NT2/D1 (cell line): ENCODE results near the gene ITPKB.

Source experiments
- DNase-seq: peaks from one replicate; pipeline ENCODE4 v3.0.0-alpha.2; 2011; ENCODE audit warnings: low read depth, low spot score
- H3K27me3 ChIP-seq: 2 replicates; pipeline ENCODE4 v1.6.0; 2011; ENCODE audit warnings: mild to moderate bottlenecking; ENCODE audit not compliant: insufficient read length, insufficient read depth
- H3K36me3 ChIP-seq: 2 replicates; pipeline ENCODE4 v1.6.1; 2011; ENCODE audit warnings: mild to moderate bottlenecking, low read length, mixed read lengths; ENCODE audit not compliant: insufficient read depth, insufficient read length
- H3K4me1 ChIP-seq: 2 replicates; pipeline ENCODE4 v1.5.1; 2011; ENCODE audit not compliant: insufficient read depth, insufficient read length
- H3K4me3 ChIP-seq: 2 replicates; pipeline ENCODE4 v1.5.1; 2011; ENCODE audit warnings: low read depth; ENCODE audit not compliant: insufficient read length
- H3K9ac ChIP-seq: 2 replicates; pipeline ENCODE4 v1.6.0; 2011; ENCODE audit warnings: low read depth; ENCODE audit not compliant: insufficient read length
- H3K9me3 ChIP-seq: 2 replicates; pipeline ENCODE4 v1.5.1; 2011; ENCODE audit warnings: mild to moderate bottlenecking, low read length; ENCODE audit not compliant: insufficient read depth
- SUZ12 ChIP-seq: IDR thresholded peaks from 2 replicates; pipeline ENCODE4 v1.6.1; 2011; ENCODE audit not compliant: insufficient read length, insufficient read depth; ENCODE audit errors: extremely low read depth
- YY1 ChIP-seq: IDR thresholded peaks from 2 replicates; pipeline ENCODE4 v1.6.1; 2011; ENCODE audit not compliant: insufficient read length, insufficient read depth
- ZNF274 ChIP-seq: IDR thresholded peaks from 2 replicates; pipeline ENCODE4 v1.6.1; 2011; ENCODE audit warnings: mild to moderate bottlenecking, low read depth, low read length

Gene ITPKB

GRCh38 chr1:226766565-226766964 is 27.5 kb upstream of the ITPKB start:
- no peak overlapping the region for H3K9ac ChIP-seq
- peaks cover 11% of the 10 kb centered on the region for H3K4me1 ChIP-seq
- no peak overlapping the region for H3K4me3 ChIP-seq
- DNase-seq, result no peak
- H3K9me3 ChIP-seq, result no peaks in the 10 kb centered on the region
- H3K36me3 ChIP-seq, result no peaks in the 10 kb centered on the region
- no peaks in the 10 kb centered on the region for H3K27me3 ChIP-seq
- no peak for TF ChIP-seq YY1
- TF ChIP-seq SUZ12, result no peak

- Histone ChIP-seq H3K9ac (no peak overlapping the region), H3K4me1 (peaks cover 11% of the 10 kb centered on the region), H3K36me3 (no peaks in the 10 kb centered on the region), H3K27me3 (no peaks in the 10 kb centered on the region), H3K4me3 (no peak overlapping the region), H3K9me3 (no peaks in the 10 kb centered on the region)
- DNase-seq, result no peak
- TF ChIP-seq YY1 (no peak), SUZ12 (no peak), ZNF274 (no peak)
Measured at GRCh38 chr1:226764533-226764932, 25.5 kb upstream of the ITPKB start.

GRCh38 chr1:226763905-226764264 is 24.8 kb upstream of the ITPKB start:
- no peak for TF ChIP-seq SUZ12
- TF ChIP-seq YY1, result no peak
- no peak for TF ChIP-seq ZNF274
- no peak overlapping the region for H3K4me3 ChIP-seq
- peaks cover 11% of the 10 kb centered on the region for H3K4me1 ChIP-seq
- no peaks in the 10 kb centered on the region for H3K9me3 ChIP-seq
- no peaks in the 10 kb centered on the region for H3K27me3 ChIP-seq
- no peak overlapping the region for H3K9ac ChIP-seq
- no peaks in the 10 kb centered on the region for H3K36me3 ChIP-seq
- peak; percentile 92 for DNase-seq

- TF ChIP-seq ZNF274 (no peak), YY1 (no peak), SUZ12 (no peak)
- H3K9ac ChIP-seq, result no peak overlapping the region
- no peak overlapping the region for H3K4me3 ChIP-seq
- H3K27me3 ChIP-seq, result no peaks in the 10 kb centered on the region
- DNase-seq, result no peak
- H3K9me3 ChIP-seq, result no peaks in the 10 kb centered on the region
- no peaks in the 10 kb centered on the region for H3K36me3 ChIP-seq
- H3K4me1 ChIP-seq, result peaks cover 11% of the 10 kb centered on the region
Measured at GRCh38 chr1:226762988-226763904, 24.2 kb upstream of the ITPKB start.

- no peak for DNase-seq
- Histone ChIP-seq H3K9ac (no peak overlapping the region), H3K27me3 (no peaks in the 10 kb centered on the region), H3K9me3 (no peaks in the 10 kb centered on the region), H3K4me3 (no peak overlapping the region), H3K36me3 (no peaks in the 10 kb centered on the region), H3K4me1 (peaks cover 11% of the 10 kb centered on the region)
- TF ChIP-seq ZNF274 (no peak), SUZ12 (no peak), YY1 (no peak)
Measured at GRCh38 chr1:226762055-226762454, 23.0 kb upstream of the ITPKB start.

- Histone ChIP-seq H3K9ac (no peak overlapping the region), H3K36me3 (no peaks in the 10 kb centered on the region), H3K4me1 (peaks cover 11% of the 10 kb centered on the region), H3K27me3 (no peaks in the 10 kb centered on the region), H3K9me3 (no peaks in the 10 kb centered on the region), H3K4me3 (no peak overlapping the region)
- DNase-seq, result no peak
- TF ChIP-seq SUZ12, result no peak
- TF ChIP-seq ZNF274, result no peak
- no peak for TF ChIP-seq YY1
Measured at GRCh38 chr1:226761322-226761721, 22.2 kb upstream of the ITPKB start.

GRCh38 chr1:226754793-226755533 is 15.9 kb upstream of the ITPKB start:
- Histone ChIP-seq H3K36me3 (no peaks in the 10 kb centered on the region), H3K4me1 (peaks cover 3% of the 10 kb centered on the region), H3K9ac (no peak overlapping the region), H3K27me3 (no peaks in the 10 kb centered on the region), H3K9me3 (no peaks in the 10 kb centered on the region), H3K4me3 (no peak overlapping the region)
- TF ChIP-seq YY1 (no peak), ZNF274 (no peak), SUZ12 (no peak)
- no peak for DNase-seq
